ENCODE results near the gene LSP1. TPM values are rescaled to one million over a fixed set of nuclear protein-coding genes. Genes with fewer than 3 reads are reported as not detected.

Gene LSP1
- total and polyA plus RNA-seq, 2 of the 8 experiments (the other 6 are each of a cell fraction or from before 2014, with no cell fraction given), result 0.03 TPM; not detected in 1

DNA sequence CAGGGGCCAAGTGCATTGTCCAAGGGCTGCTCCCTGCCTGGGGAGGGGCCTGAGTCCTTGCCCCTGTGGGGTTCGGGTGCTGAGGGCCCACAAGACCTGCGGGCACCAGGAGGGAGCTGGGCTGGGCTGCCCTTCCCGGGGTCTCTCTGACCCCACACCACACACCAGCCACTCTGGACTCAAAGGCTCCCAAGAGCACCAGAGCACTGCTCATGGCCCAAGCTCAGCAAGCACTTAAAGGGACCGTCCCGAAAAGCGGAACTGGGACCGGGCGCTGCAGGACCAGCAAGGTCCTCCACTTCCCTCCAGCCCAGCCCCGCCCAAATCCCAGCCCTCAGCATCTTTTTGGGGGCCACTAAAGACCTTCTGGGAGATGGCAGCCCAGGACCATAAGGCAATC, 5.3 kb downstream of the LSP1 start:
- CTCF ChIA-PET (ENCODE audit: partially characterized antibody), result interaction anchor here (1.2 to 15.7 kb wide), 9 partner anchors 12 to 447 kb away, joined by 3 to 232 read pairs (median 7); no protein-coding TSS in a partner anchor
- Histone ChIP-seq H2AFZ (ENCODE audit: low read length) (no peak overlapping the region), H3K27ac (ENCODE audit: low read depth, low read length) (no peak overlapping the region), H4K8ac (ENCODE audit: extremely low read depth, insufficient read depth, low read length) (no peak overlapping the region), H2BK120ac (replicated peaks; ENCODE audit: low read depth, low read length) (no peak overlapping the region), H4K20me1 (replicated peaks in 1 of 2; ENCODE audit: control insufficient read depth in 1 of 2, insufficient read depth in 2 of 2, low read length in 2 of 2) (peaks cover 0 to 2% of the 10 kb centered on the region in 2 experiments), H3K4me3 (ENCODE audit: extremely low read depth in 1 of 4, insufficient read depth in 2 of 4, low read depth in 3 of 4, low read length in 4 of 4) (no peak overlapping the region), H3K4me2 (ENCODE audit: insufficient read depth in 1 of 2, low read depth in 2 of 2, low read length in 2 of 2) (no peak overlapping the region), H3K79me2 (ENCODE audit: control insufficient read depth in 1 of 2, insufficient read depth in 2 of 2, low read length in 2 of 2) (no peaks in the 10 kb centered on the region), H3K4me1 (replicated peaks in 1 of 4; ENCODE audit: control insufficient read depth in 3 of 4, insufficient read depth in 4 of 4, low read length in 3 of 4) (peaks cover 0 to 6% (median 0%) of the 10 kb centered on the region in 4 experiments; a peak in 3 of 7 replicates), H2BK5ac (ENCODE audit: low read depth, low read length) (no peak overlapping the region), H3K4ac (replicated peaks; ENCODE audit: insufficient read length, low read depth, low read length) (no peak overlapping the region), H3K27me3 (replicated peaks in 1 of 4; ENCODE audit: control insufficient read depth in 3 of 4, extremely low read depth in 1 of 4, insufficient read depth in 3 of 4, low read length in 3 of 4) (no peaks in the 10 kb centered on the region; a peak in 1 of 7 replicates), H3K79me1 (ENCODE audit: low read depth, low read length) (no peaks in the 10 kb centered on the region), H3K14ac (ENCODE audit: insufficient read length) (no peak overlapping the region), H2AK5ac (ENCODE audit: low read depth, low read length) (no peak overlapping the region), H4K91ac (replicated peaks; ENCODE audit: insufficient read length, low read length) (no peak overlapping the region), H2BK12ac (ENCODE audit: low read depth, low read length) (no peak overlapping the region), H3K23me2 (ENCODE audit: low read depth, low read length) (peaks cover 12% of the 10 kb centered on the region; the same call in 1 of the 2 replicates), H2BK15ac (ENCODE audit: low read length) (no peak overlapping the region), H3K56ac (replicated peaks; ENCODE audit: insufficient read length, low read depth, low read length) (no peak overlapping the region), H2BK20ac (ENCODE audit: low read length) (no peak overlapping the region), H3K18ac (ENCODE audit: extremely low read depth, low read length) (no peak overlapping the region), H3K23ac (ENCODE audit: insufficient read length) (no peak overlapping the region), H3K36me3 (ENCODE audit: control insufficient read depth in 2 of 4, insufficient read depth in 4 of 4, low read length in 3 of 4) (no peaks in the 10 kb centered on the region), H4K5ac (ENCODE audit: insufficient read length, low read depth, low read length) (no peak overlapping the region), H3K9ac (replicated peaks in 1 of 4; ENCODE audit: extremely low read depth in 1 of 4, low read depth in 3 of 4, low read length in 3 of 4) (no peak overlapping the region), H3K9me3 (ENCODE audit: insufficient read depth in 2 of 2, low read depth in 1 of 2, low read length in 1 of 2) (no peaks in the 10 kb centered on the region)
- DNase-seq (ENCODE audit: low read depth in 1 of 2, low spot score in 2 of 2) (no peak), FAIRE-seq (no peak)
- POLR2A ChIA-PET (ENCODE audit: partially characterized antibody), result interaction anchor here (1.1 kb wide), 1 partner anchor 292 kb away, joined by 3 read pairs; no protein-coding TSS in a partner anchor
- WGBS, 2 experiments (ENCODE audit: extremely low coverage in 1 of 2, insufficient coverage in 1 of 2, insufficient read length in 1 of 2, insufficient replicate concordance in 2 of 2, low coverage in 1 of 2, low lambda C conversion rate in 2 of 2, missing lambda C conversion rate in 1 of 2), result 97% methylated on average over 3 of the region's 9 CpGs; no CpG with 5 or more reads in 1 of the 2 experiments
- TF ChIP-seq POLR2A (IDR thresholded peaks at IDR 0.05; ENCODE audit: control extremely low read depth in 1 of 2, low read depth in 2 of 2, low read length in 2 of 2) (no peak), TAF7 (optimal IDR thresholded peaks at IDR 0.05; ENCODE audit: borderline replicate concordance, low read depth, low read length) (no peak), JUND (IDR thresholded peaks at IDR 0.05; ENCODE audit: low read length) (no peak), JUN (IDR thresholded peaks at IDR 0.05; ENCODE audit: low read depth, low read length) (no peak), RAD21 (IDR thresholded peaks at IDR 0.05 in 1 of 2, conservative IDR thresholded peaks at IDR 0.05 in 1 of 2; ENCODE audit: low read depth in 2 of 2, low read length in 2 of 2) (no peak), GTF2F1 (IDR thresholded peaks at IDR 0.05; ENCODE audit: borderline replicate concordance, low read depth, low read length) (no peak), SIRT6 (IDR thresholded peaks at IDR 0.05; ENCODE audit: low read length) (no peak), CTBP2 (IDR thresholded peaks at IDR 0.05; ENCODE audit: borderline replicate concordance, insufficient read depth, insufficient read length, low read length) (no peak), RXRA (IDR thresholded peaks at IDR 0.05; ENCODE audit: insufficient read depth, low read depth, low read length) (no peak), EP300 (IDR thresholded peaks at IDR 0.05; ENCODE audit: borderline replicate concordance in 1 of 2, low read depth in 2 of 2, low read length in 2 of 2) (no peak), RFX5 (IDR thresholded peaks at IDR 0.05; ENCODE audit: borderline replicate concordance, low read depth, low read length) (no peak), NANOG (IDR thresholded peaks at IDR 0.05; ENCODE audit: insufficient read depth, low read depth, low read length, poor library complexity, severe bottlenecking) (no peak)
- TF ChIP-seq, protein P1, sequence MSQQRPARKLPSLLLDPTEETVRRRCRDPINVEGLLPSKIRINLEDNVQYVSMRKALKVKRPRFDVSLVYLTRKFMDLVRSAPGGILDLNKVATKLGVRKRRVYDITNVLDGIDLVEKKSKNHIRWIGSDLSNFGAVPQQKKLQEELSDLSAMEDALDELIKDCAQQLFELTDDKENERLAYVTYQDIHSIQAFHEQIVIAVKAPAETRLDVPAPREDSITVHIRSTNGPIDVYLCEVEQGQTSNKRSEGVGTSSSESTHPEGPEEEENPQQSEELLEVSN (IDR thresholded peaks at IDR 0.05), result no peak

Data from H1 (cell line).